A549 (cell line): ENCODE measurements around the gene RANBP3. TPM values are rescaled to one million over a fixed set of nuclear protein-coding genes. Genes with fewer than 3 reads are reported as not detected.

Source experiments
- ATAC-seq, 2 experiments: fragments of 200-7000 bp in 1 of 2; fragments of >200 bp in 1 of 2; cut with Nextera tagmentation in 1 of 2; cut with Tn5 transposase in 1 of 2; 3 replicates each; pipeline versions ENCODE4 v1.8.0 to v1.9.1; 2018 to 2020; ENCODE audit warnings: mild to moderate bottlenecking in 1 of 2, moderate library complexity in 1 of 2
- CTCF ChIA-PET: fragments of 300-600 bp; sonication (Branson Sonifier 250); formaldehyde crosslinking; extraction: SDS; loops from one replicate; lab custom pipeline; 2021; ENCODE audit warnings: antibody characterized with exemption, inconsistent platforms; lab: Yijun Ruan, JAX
- POLR2A ChIA-PET: fragments of 350-600 bp; formaldehyde crosslinking; extraction: SDS; loops from one replicate; lab custom pipeline; 2021; ENCODE audit warnings: antibody characterized with exemption, inconsistent platforms; lab: Yijun Ruan, JAX
- DNase-seq, 2 experiments: peaks; one replicate each; pipeline versions ENCODE4 v3.0.0 to v3.0.0-alpha.2; 2011 to 2016; ENCODE audit warnings: low read depth in 1 of 2, low spot score in 1 of 2
- FAIRE-seq: peaks from 2 replicates; lab custom pipeline; 2011; peaks lifted over from hg19 to GRCh38; lab: Jason Lieb, UNC
- H3K27ac ChIP-seq, 2 experiments: fragments of >200 bp; sonication (Bioruptor Twin); formaldehyde crosslinking; 3 replicates each; pipeline ENCODE4 v1.5.1; 2016 to 2017
- H3K4me1 ChIP-seq: fragments of >200 bp; sonication (Bioruptor Twin); formaldehyde crosslinking; 3 replicates; pipeline ENCODE4 v1.6.1; 2016
- H3K4me2 ChIP-seq: fragments of >200 bp; sonication (Bioruptor Twin); formaldehyde crosslinking; 3 replicates; pipeline ENCODE4 v1.6.1; 2016
- H3K4me3 ChIP-seq: fragments of >200 bp; sonication (Bioruptor Twin); formaldehyde crosslinking; 3 replicates; pipeline ENCODE4 v1.5.1; 2016
- H3K9me3 ChIP-seq: fragments of >200 bp; sonication (Bioruptor Twin); formaldehyde crosslinking; 3 replicates; pipeline ENCODE4 v1.6.1; 2016
- ATOH8 ChIP-seq: fragments of 250-450 bp; sonication (Bioruptor Pico); IDR thresholded peaks from 2 replicates; pipeline ENCODE4 v1.5.0; 2020; ENCODE audit warnings: low read depth, mild to moderate bottlenecking, moderate library complexity
- BCL3 ChIP-seq: fragments of >200 bp; sonication (Bioruptor Twin); formaldehyde crosslinking; IDR thresholded peaks from 3 replicates; pipeline ENCODE4 v1.6.1; 2016
- CBX2 ChIP-seq: fragments of 200-600 bp; sonication (generic); IDR thresholded peaks from 2 replicates; pipeline ENCODE4 v1.6.1; 2016; ENCODE audit warnings: low read depth, mild to moderate bottlenecking, borderline replicate concordance
- CBX8 ChIP-seq: fragments of 200-600 bp; sonication (generic); IDR thresholded peaks from 2 replicates; pipeline ENCODE4 v1.6.1; 2016
- CHD2 ChIP-seq: fragments of 150-350 bp; IDR thresholded peaks from 2 replicates; pipeline ENCODE4 v1.6.1; 2014; ENCODE audit warnings: low read length; ENCODE audit not compliant: partially characterized antibody
- CHD4 ChIP-seq: fragments of 200-600 bp; sonication (generic); IDR thresholded peaks from 2 replicates; pipeline ENCODE4 v1.6.1; 2016; ENCODE audit warnings: antibody characterized with exemption, mild to moderate bottlenecking, borderline replicate concordance
- E2F6 ChIP-seq: IDR thresholded peaks from 2 replicates; pipeline ENCODE4 v1.6.1; 2012; ENCODE audit warnings: low read depth, borderline replicate concordance
- EHF ChIP-seq: fragments of 250-450 bp; sonication (Bioruptor Pico); IDR thresholded peaks from 2 replicates; pipeline ENCODE4 v1.5.0; 2020; ENCODE audit warnings: mild to moderate bottlenecking
- EHMT2 ChIP-seq: fragments of 200-600 bp; sonication (generic); IDR thresholded peaks from 2 replicates; pipeline ENCODE4 v1.6.1; 2016; ENCODE audit warnings: antibody characterized with exemption, low read depth, mild to moderate bottlenecking, moderate library complexity
- EP300 ChIP-seq, 2 experiments: fragments of >200 bp; sonication (Bioruptor Twin); formaldehyde crosslinking; IDR thresholded peaks; 2 replicates in 1 of 2; 3 replicates in 1 of 2; pipeline ENCODE4 v1.6.1; 2016 to 2017
- FOSB ChIP-seq: fragments of 250-450 bp; sonication (Bioruptor Pico); IDR thresholded peaks from 2 replicates; pipeline ENCODE4 v1.5.0; 2020; ENCODE audit warnings: mild to moderate bottlenecking, moderate library complexity
- FOSL2 ChIP-seq, 2 experiments: fragments of 450-650 bp in 1 of 2; fragments of >200 bp in 1 of 2; sonication (Bioruptor Twin) in 1 of 2; formaldehyde crosslinking; IDR thresholded peaks; 2 replicates each; pipeline versions ENCODE4 v1.5.0 to v1.6.1; 2016 to 2020; ENCODE audit warnings: mild to moderate bottlenecking in 1 of 2, moderate library complexity in 1 of 2
- FOXS1 ChIP-seq: fragments of 250-450 bp; sonication (Bioruptor Pico); IDR thresholded peaks from 2 replicates; pipeline ENCODE4 v1.5.0; 2020; ENCODE audit warnings: mild to moderate bottlenecking, moderate library complexity
- HEYL ChIP-seq: fragments of 250-450 bp; sonication (Bioruptor Pico); IDR thresholded peaks from 2 replicates; pipeline ENCODE4 v1.8.0; 2021; ENCODE audit warnings: mild to moderate bottlenecking, moderate library complexity
- HOXA7 ChIP-seq: fragments of 250-450 bp; sonication (Bioruptor Pico); IDR thresholded peaks from 2 replicates; pipeline ENCODE4 v1.5.0; 2020; ENCODE audit warnings: mild to moderate bottlenecking, moderate library complexity
- MAX ChIP-seq: IDR thresholded peaks from 2 replicates; pipeline ENCODE4 v1.6.1; 2012
- MAZ ChIP-seq: fragments of 150-350 bp; IDR thresholded peaks from 2 replicates; pipeline ENCODE4 v1.6.1; 2014; ENCODE audit warnings: antibody characterized with exemption, low read depth, low read length, borderline replicate concordance
- MYC ChIP-seq: IDR thresholded peaks from 2 replicates; pipeline ENCODE4 v1.6.1; 2012; ENCODE audit warnings: mild to moderate bottlenecking, inconsistent platforms, low read length, improper control_type of control experiment, borderline replicate concordance
- NR3C1 ChIP-seq: fragments of >200 bp; sonication (Bioruptor Twin); formaldehyde crosslinking; IDR thresholded peaks from 3 replicates; pipeline ENCODE4 v1.6.1; 2017
- PBX3 ChIP-seq: IDR thresholded peaks from 2 replicates; pipeline ENCODE4 v1.6.1; 2012
- POLR2AphosphoS2 ChIP-seq: conservative IDR thresholded peaks from 2 replicates; pipeline ENCODE4 v1.6.1; 2012; ENCODE audit warnings: low read length, improper control_type of control experiment, inconsistent platforms
- RARB ChIP-seq: fragments of 250-450 bp; sonication (Bioruptor Pico); IDR thresholded peaks from 2 replicates; pipeline ENCODE4 v1.8.0; 2021; ENCODE audit warnings: mild to moderate bottlenecking, moderate library complexity
- RFX5 ChIP-seq: fragments of 450-650 bp; IDR thresholded peaks from 2 replicates; pipeline ENCODE4 v1.7.1; 2014; ENCODE audit warnings: antibody characterized with exemption, mild to moderate bottlenecking, moderate library complexity
- SREBF2 ChIP-seq: fragments of 450-650 bp; IDR thresholded peaks from 2 replicates; pipeline ENCODE4 v1.6.1; 2014; ENCODE audit warnings: mild to moderate bottlenecking, moderate library complexity
- TP53 ChIP-seq: fragments of 250-450 bp; sonication (Bioruptor Pico); IDR thresholded peaks from 2 replicates; pipeline ENCODE4 v1.5.0; 2021; ENCODE audit warnings: mild to moderate bottlenecking, moderate library complexity
- USF2 ChIP-seq: fragments of 450-650 bp; IDR thresholded peaks from 2 replicates; pipeline ENCODE4 v1.6.1; 2014; ENCODE audit warnings: antibody characterized with exemption
- ZC3H11A ChIP-seq: fragments of 450-650 bp; IDR thresholded peaks from 2 replicates; pipeline ENCODE4 v1.6.1; 2014; ENCODE audit warnings: antibody characterized with exemption, mild to moderate bottlenecking
- ZSCAN20 ChIP-seq: fragments of 250-450 bp; sonication (Bioruptor Pico); IDR thresholded peaks from 2 replicates; pipeline ENCODE4 v1.8.0; 2022; ENCODE audit warnings: mild to moderate bottlenecking, moderate library complexity
- WGBS: methylation state at CpG from one replicate; pipeline ENCODE4 v1.1.6; 2017; ENCODE audit errors: missing lambda C conversion rate; 5-methylcytosine and 5-hydroxymethylcytosine counted together
- polyA plus RNA-seq, 4 experiments: library from polyadenylated mRNA; depleted of rRNA in 3 of 4; stranded (reverse); fragments of >200 nt; fragmentation: RNase III in 1 of 4; extraction: RNeasy Plus Mini Kit Qiagen cat#74134 plus additional on column Dnase treatment in 1 of 4; gene quantifications; 2 replicates in 3 of 4; 3 replicates in 1 of 4; pipeline ENCODE4 v1.2.3, GENCODE V29; 2011 to 2017

Gene RANBP3
- polyA plus RNA-seq, 2 of the 4 experiments (the other 2 are of a cell fraction) = 39.2 to 53.5 TPM

- H3K9me3 ChIP-seq = no peaks in the 10 kb centered on the region
- TF ChIP-seq EHMT2 = no peak
- TF ChIP-seq MAX = no peak
- no peak for TF ChIP-seq MAZ
- no peak for TF ChIP-seq NR3C1
- H3K27ac ChIP-seq = no peak overlapping the region
- DNase-seq = no peak
- WGBS = 89% methylated on average over 1 of the region's 1 CpG
- H3K4me3 ChIP-seq = no peak overlapping the region
- FAIRE-seq = no peak
- no peak for ATAC-seq
- peaks cover 15% of the 10 kb centered on the region for H3K4me1 ChIP-seq
- no peak overlapping the region for H3K4me2 ChIP-seq
- ChIA-PET CTCF (no interaction called here), POLR2A (no interaction called here)
Observed at GRCh38 chr19:5910638-5910907, 67.4 kb downstream of the RANBP3 start.

- Histone ChIP-seq H3K4me2 (no peak overlapping the region), H3K27ac (no peak overlapping the region), H3K4me3 (no peak overlapping the region), H3K4me1 (peaks cover 4% of the 10 kb centered on the region), H3K9me3 (no peaks in the 10 kb centered on the region)
- TF ChIP-seq RFX5 (no peak), EHMT2 (no peak), EHF (no peak), MYC (no peak), HOXA7 (CRISPR knock-in tag) (no peak), EP300 (IDR thresholded peaks at IDR 0.05) (no peak), BCL3 (no peak), SREBF2 (no peak), ZC3H11A (no peak), FOXS1 (CRISPR knock-in tag) (no peak), E2F6 (no peak), POLR2AphosphoS2 (no peak), ZSCAN20 (CRISPR knock-in tag) (no peak), FOSB (CRISPR knock-in tag) (no peak), USF2 (no peak), HEYL (CRISPR knock-in tag) (no peak), MAX (no peak)
- 74% methylated on average over 3 of the region's 14 CpGs for WGBS
- ATAC-seq (no peak), FAIRE-seq (no peak), DNase-seq (no peak)
- POLR2A ChIA-PET = no interaction called here
- CTCF ChIA-PET = interaction anchor here (1.6 kb wide), 1 partner anchor 11 kb away, joined by 5 read pairs; no protein-coding TSS in a partner anchor
Observed at GRCh38 chr19:5908773-5909442, 69.0 kb downstream of the RANBP3 start.

- ChIA-PET POLR2A (no interaction called here), CTCF (interaction anchor here (1.5 kb wide), 1 partner anchor 104 kb away, joined by 3 read pairs; no protein-coding TSS in a partner anchor)
- WGBS = 68% methylated on average over 5 of the region's 5 CpGs
- peaks cover 5% of the 10 kb centered on the region; the same call in 1 of the 3 replicates for H3K4me1 ChIP-seq
- no peak for TF ChIP-seq RFX5
- no peak for TF ChIP-seq CHD4
- TF ChIP-seq RARB (CRISPR knock-in tag) = no peak
- no peak for TF ChIP-seq CBX8
- TF ChIP-seq MYC = no peak
- no peak for TF ChIP-seq ATOH8 (CRISPR knock-in tag)
- TF ChIP-seq FOSB (CRISPR knock-in tag) = no peak
- no peak for TF ChIP-seq TP53 (CRISPR knock-in tag)
- no peak for TF ChIP-seq PBX3
- TF ChIP-seq CHD2 = no peak
- no peak for TF ChIP-seq USF2
- no peak for TF ChIP-seq MAZ
- no peak for TF ChIP-seq ZC3H11A
- TF ChIP-seq FOSL2 (IDR thresholded peaks at IDR 0.05) = no peak
- TF ChIP-seq FOSL2 (CRISPR knock-in tag; IDR thresholded peaks at IDR 0.05) = no peak
- no peak for TF ChIP-seq CBX2
- H3K4me3 ChIP-seq = no peak overlapping the region
- no peak overlapping the region for H3K27ac ChIP-seq
- DNase-seq (no peak), FAIRE-seq (no peak), ATAC-seq (no peak)
- no peaks in the 10 kb centered on the region for H3K9me3 ChIP-seq
- H3K4me2 ChIP-seq = no peak overlapping the region
Observed at GRCh38 chr19:5907241-5907640, 70.7 kb downstream of the RANBP3 start.
